ENCODE data around the gene DYNLT4. TPM values are rescaled to one million over a fixed set of nuclear protein-coding genes. Genes with fewer than 3 reads are reported as not detected.
A peak's percentile ranks its signal among the peaks of the same experiment; 100 is the strongest.
"Not testable (repeated sequence)": the region's sequence is repeated elsewhere in the genome, so short reads cannot be mapped to it uniquely, and the experiment has no call there.

DYNLT4 gene
- total RNA-seq, 1 donor from 2014 or later, result 1.1 TPM

DNA sequence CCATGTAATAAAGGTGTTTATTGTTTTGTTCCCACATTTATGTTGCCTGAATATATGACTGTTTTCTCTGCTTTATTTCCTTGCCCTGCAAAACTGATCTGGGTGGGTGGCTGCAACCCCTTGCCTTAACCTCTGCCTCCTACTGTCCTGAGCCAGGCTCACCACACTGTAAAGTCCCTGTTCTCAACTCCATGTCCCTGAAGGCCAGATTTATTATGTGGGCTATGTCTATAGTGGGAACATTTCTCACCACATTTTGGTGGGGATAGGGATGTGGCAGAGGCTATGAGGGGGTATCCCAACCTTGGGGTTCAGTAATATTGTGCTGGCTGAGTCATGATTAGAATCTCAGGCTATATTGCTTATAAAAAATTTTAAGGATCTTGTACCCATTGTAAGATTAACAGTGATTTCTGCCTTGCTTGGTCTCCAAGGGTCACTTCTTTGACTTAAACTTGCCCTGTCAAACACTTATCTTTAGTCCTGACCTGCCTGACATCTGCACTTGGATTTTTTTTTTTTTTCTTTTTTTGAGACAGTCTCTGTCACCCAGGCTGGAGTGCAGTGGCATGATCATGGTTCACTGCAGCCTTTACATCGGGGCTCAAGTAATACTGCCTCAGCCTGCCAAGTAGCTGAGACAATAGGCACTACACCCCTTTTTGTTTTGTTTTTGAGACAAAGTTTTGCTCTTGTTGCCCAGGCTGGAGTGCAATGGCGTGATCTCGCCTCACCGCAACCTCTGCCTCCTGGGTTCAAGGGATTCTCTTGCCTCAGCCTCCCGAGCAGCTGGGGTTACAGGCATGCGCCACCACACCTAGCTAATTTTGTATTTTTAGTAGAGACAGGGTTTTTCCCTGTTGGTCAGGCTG is 28.2 kb downstream of the DYNLT4 start:
- intact Hi-C loops (cut with DNase I), result no loop called here
- no peak for DNase-seq
- no peak for ATAC-seq (ENCODE audit: poor library complexity)

- intact Hi-C loops (cut with DNase I), result no loop called here
- DNase-seq (no peak), ATAC-seq (ENCODE audit: poor library complexity) (no peak)
Observed at GRCh38 chr1:44777969-44778635, 29.0 kb downstream of the DYNLT4 start.

DNA sequence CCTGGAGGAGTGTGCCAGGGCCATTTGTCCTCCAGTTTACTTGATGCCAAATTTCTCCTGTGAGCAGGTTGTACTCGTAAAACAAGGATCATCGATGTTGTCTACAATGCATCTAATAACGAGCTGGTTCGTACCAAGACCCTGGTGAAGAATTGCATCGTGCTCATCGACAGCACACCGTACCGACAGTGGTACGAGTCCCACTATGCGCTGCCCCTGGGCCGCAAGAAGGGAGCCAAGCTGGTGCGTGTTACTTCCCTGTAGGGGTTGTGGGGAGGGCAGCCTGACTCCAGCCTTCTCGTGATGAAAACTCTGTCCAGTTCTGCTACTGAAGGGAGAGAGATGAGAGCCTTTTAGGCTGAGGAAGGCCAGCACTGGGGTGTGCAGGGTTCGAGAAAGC is 29.6 kb downstream of the DYNLT4 start:
- ATAC-seq (ENCODE audit: poor library complexity), result no peak
- intact Hi-C loops (cut with DNase I), result no loop called here
- no peak for DNase-seq

- ATAC-seq (ENCODE audit: poor library complexity) (no peak), DNase-seq (no peak)
- intact Hi-C loops (cut with DNase I), result no loop called here
Observed at GRCh38 chr1:44776730-44777068, 30.5 kb downstream of the DYNLT4 start.

DNA sequence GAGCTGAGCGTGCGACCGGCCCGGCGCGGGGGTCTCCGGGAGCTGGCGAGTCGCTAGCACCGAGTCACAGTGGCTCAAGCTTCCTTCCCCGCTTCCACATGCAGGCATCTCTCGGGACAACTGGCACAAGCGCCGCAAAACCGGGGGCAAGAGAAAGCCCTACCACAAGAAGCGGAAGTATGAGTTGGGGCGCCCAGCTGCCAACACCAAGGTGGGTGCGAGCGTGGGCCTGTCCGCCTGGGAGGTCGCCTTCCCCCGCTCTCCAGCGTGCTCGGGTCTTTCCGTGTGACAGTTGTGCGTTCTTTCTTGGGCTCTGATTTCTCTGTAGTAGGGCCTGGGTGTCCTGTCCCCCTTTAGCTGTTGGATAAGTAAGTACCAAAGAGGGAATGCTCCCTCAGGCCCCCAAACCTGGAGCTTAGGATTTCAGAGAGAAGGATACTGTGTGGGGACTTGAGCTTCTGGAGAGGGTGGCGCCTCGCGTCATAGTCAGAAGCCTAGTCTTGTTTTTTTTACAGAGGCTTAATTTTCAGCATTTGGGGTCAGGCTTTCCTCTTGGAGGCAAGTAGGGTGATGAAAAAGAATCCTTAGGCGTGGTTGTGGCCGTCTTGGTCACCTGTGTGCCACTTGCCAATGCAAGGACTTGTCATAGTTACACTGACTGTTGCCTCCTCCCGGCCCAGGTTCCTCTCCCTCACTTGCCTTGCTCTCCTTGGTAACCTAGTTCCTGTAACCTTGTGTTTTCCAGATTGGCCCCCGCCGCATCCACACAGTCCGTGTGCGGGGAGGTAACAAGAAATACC is 31.0 kb downstream of the DYNLT4 start:
- ATAC-seq (ENCODE audit: poor library complexity) (no peak), DNase-seq (no peak)
- intact Hi-C loops (cut with DNase I), result no loop called here

GRCh38 chr1:44775078-44775929 is 31.8 kb downstream of the DYNLT4 start, which contains the start of gene RPS8:
RPS8 (plus strand) TSS chr1:44775540; CDS start chr1:44775597, 57 bp downstream.
- intact Hi-C loops (cut with DNase I), result no loop called here
- ATAC-seq (ENCODE audit: poor library complexity) (peak; percentile 96), DNase-seq (peak; percentile 94)

DNA sequence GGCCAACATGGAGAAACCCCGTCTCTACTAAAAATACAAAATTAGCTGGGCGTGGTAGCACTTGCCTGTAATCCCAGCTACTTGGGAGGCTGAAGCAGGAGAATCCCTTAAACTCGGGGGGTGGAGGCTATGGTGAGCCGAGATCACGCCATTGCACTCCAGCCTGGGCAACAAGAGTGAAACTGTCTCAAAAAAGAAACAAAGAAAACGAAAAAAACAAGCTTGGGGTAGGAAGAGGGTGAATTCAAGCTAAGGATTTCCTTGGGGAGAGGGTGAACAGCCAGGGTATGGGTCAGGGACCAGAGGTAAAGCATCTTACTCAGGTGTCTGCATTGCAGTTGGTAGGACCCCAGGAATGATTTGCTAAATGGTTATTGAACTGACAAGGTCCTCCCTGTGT is 40.7 kb downstream of the DYNLT4 start:
- intact Hi-C loops (cut with DNase I); DNase-seq; ATAC-seq (ENCODE audit: poor library complexity): not testable (repeated sequence)

GRCh38 chr1:44760876-44761275 is 46.3 kb downstream of the DYNLT4 start:
- DNase-seq (no peak), ATAC-seq (ENCODE audit: poor library complexity) (peak; percentile 62)
- intact Hi-C loops (cut with DNase I), result no loop called here

DNA sequence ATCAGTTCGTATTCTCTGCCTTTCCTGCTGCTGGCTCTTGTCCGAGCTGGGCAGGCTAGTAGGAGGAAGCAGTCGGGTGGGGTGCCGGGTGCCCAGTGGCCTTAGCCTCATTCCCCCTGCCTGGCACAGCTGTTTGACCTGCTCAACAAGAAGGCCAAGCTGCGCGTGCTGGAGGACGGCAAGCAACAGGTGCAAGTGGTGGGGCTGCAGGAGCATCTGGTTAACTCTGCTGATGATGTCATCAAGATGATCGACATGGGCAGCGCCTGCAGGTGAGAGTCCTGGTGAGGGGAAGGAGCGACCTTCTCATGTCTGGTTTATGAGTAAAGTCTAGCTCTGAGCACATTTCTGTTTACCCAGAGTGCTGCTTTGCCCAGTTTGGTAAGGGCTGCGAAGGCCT is 48.1 kb downstream of the DYNLT4 start:
- intact Hi-C loops (cut with DNase I), result no loop called here
- ATAC-seq (ENCODE audit: poor library complexity) (no peak), DNase-seq (no peak)

DNA sequence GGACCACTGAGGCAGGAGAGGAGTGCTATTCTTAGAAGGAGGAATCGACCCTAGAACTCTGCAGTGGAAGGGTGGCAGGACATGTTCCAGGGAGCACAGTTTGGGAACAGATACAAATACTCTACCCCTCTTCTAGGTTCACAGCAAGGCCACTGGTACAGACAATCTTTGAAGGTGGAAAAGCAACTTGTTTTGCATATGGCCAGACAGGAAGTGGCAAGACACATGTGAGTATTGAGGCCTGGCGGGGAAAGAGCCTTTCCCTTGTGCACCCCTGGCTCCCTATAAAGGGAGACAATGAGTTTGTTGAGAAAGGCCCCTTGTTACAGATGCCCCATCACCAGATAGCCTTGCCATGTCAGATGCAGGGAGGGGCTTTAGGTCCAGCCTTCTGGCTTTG is 49.7 kb downstream of the DYNLT4 start:
- DNase-seq (no peak), ATAC-seq (ENCODE audit: poor library complexity) (no peak)
- intact Hi-C loops (cut with DNase I), result no loop called here

Other genes with a start within 250 kb of the DYNLT4 start
- gene TMEM53, start 132.9 kb downstream of the DYNLT4 start, total RNA-seq, result 8.1 TPM
- 0.83 TPM for gene ARMH1, start 132.6 kb downstream of the DYNLT4 start, total RNA-seq
- gene RNU5D-1, start 76.2 kb downstream of the DYNLT4 start, total RNA-seq, result not detected
- 1.00 TPM for gene KIF2C, start 67.5 kb downstream of the DYNLT4 start, total RNA-seq
- gene RPS8, start 31.8 kb downstream of the DYNLT4 start, total RNA-seq, result 674 TPM
- gene BEST4, start 19.2 kb downstream of the DYNLT4 start, total RNA-seq, result not detected
- 6.2 TPM for gene PLK3, start 7.0 kb downstream of the DYNLT4 start, total RNA-seq
- gene BTBD19, start 1.2 kb upstream of the DYNLT4 start, total RNA-seq, result 1.9 TPM
- 0.30 TPM for gene PTCH2, start 35.9 kb upstream of the DYNLT4 start, total RNA-seq
- gene EIF2B3, start 179.2 kb upstream of the DYNLT4 start, total RNA-seq, result 45.0 TPM
- gene HECTD3, start 204.0 kb upstream of the DYNLT4 start, total RNA-seq, result 22.3 TPM
- gene UROD, start 204.9 kb upstream of the DYNLT4 start, total RNA-seq, result 73.4 TPM

All from Right ventricle myocardium superior (tissue), 1 donor.